Heart left ventricle (tissue), 16 donors: ENCODE data around the gene SEMA4F. TPM values are rescaled to one million over a fixed set of nuclear protein-coding genes. Genes with fewer than 3 reads are reported as not detected.

Experiments used
- ATAC-seq, 4 donors: fragments of 200-7000 bp; cut with Tn5 transposase; one replicate each; pipeline ENCODE4 v1.9.1; 2020 to 2022; ENCODE audit warnings: moderate library complexity in 4 of 4, mild to moderate bottlenecking in 3 of 4, moderate number of reproducible peaks in 1 of 4
- DNase-seq, 5 donors: peaks; one replicate each; pipeline ENCODE4 v3.0.0-alpha.2; 2020
- H3K27ac ChIP-seq, 12 donors: fragments of 200-600 bp; sonication (generic) in 4 of 12; one replicate each; pipeline versions ENCODE4 v1.5.0 to v1.8.0; 2016 to 2022; ENCODE audit warnings: mild to moderate bottlenecking in 2 of 12
- H3K27me3 ChIP-seq, 9 donors: fragments of 200-600 bp; sonication (generic) in 2 of 9; one replicate each; pipeline versions ENCODE4 v1.5.1 to v1.8.0; 2016 to 2022; ENCODE audit warnings: mild to moderate bottlenecking in 3 of 9
- H3K36me3 ChIP-seq, 9 donors: fragments of 200-600 bp; sonication (generic) in 2 of 9; one replicate each; pipeline versions ENCODE4 v1.5.0 to v1.8.0; 2018 to 2022; ENCODE audit warnings: mild to moderate bottlenecking in 2 of 9
- H3K4me1 ChIP-seq, 12 donors: fragments of 200-600 bp; sonication (generic) in 4 of 12; one replicate each; pipeline versions ENCODE4 v1.5.0 to v1.8.0; 2016 to 2022; ENCODE audit warnings: mild to moderate bottlenecking in 3 of 12
- H3K4me3 ChIP-seq, 12 donors: fragments of 200-600 bp; sonication (generic) in 4 of 12; one replicate each; pipeline versions ENCODE4 v1.5.0 to v1.8.0; 2017 to 2022; ENCODE audit warnings: mild to moderate bottlenecking in 9 of 12, moderate library complexity in 4 of 12
- H3K9me3 ChIP-seq, 12 donors: fragments of 200-600 bp; sonication (generic) in 4 of 12; one replicate each; pipeline versions ENCODE4 v1.5.0 to v1.8.0; 2016 to 2022; ENCODE audit warnings: mild to moderate bottlenecking in 1 of 12
- CTCF ChIP-seq, 12 donors: fragments of 200-600 bp; sonication (generic) in 4 of 12; IDR thresholded peaks; one replicate each; pipeline versions ENCODE4 v1.5.0 to v1.8.0; 2018 to 2022; ENCODE audit warnings: antibody characterized with exemption in 12 of 12, mild to moderate bottlenecking in 5 of 12
- POLR2A ChIP-seq, 2 donors: fragments of 450-650 bp; IDR thresholded peaks; one replicate each; pipeline ENCODE4 v1.6.1; 2017; ENCODE audit warnings: antibody characterized with exemption in 2 of 2, mild to moderate bottlenecking in 2 of 2, moderate library complexity in 2 of 2
- WGBS, 4 donors: extraction: QIAGEN DNeasy Blood & Tissue Kit in 2 of 4; methylation state at CpG; one replicate each; pipeline versions ENCODE4 v1.1.5 to v1.1.7; 2013 to 2018; 5-methylcytosine and 5-hydroxymethylcytosine counted together
- intact Hi-C, 10 donors: fragments of 100-400 bp; cut with DNase I; formaldehyde crosslinking; loops; one replicate each; pipeline versions ENCODE4 v1.11.1 to v1.14.2; 2022
- polyA plus RNA-seq, 2 donors: library from polyadenylated mRNA; stranded (reverse); fragments of 200-250 nt; gene quantifications; one replicate each; pipeline ENCODE4 v1.2.3, GENCODE V29; 2013
- total RNA-seq, 9 donors: library from RNA; depleted of rRNA in 2 of 9; stranded (reverse); fragments of >200 nt in 2 of 9; fragmentation: NEBNext Ultra II Directional in 3 of 9; extraction: Animal tissue kit (Norgen Biotek cat#: 25700) in 3 of 9; gene quantifications; one replicate each; pipeline versions ENCODE4 v1.1.0 to v1.2.4, GENCODE V29; 2016 to 2023
- donor health status: ischemic (EF 13 %, LVEDD 7.1; RV severe dilation, severe dysfunction).
- donor health status: healthy with polysubstance abuse.
- donor health status: DM: no; HTN: yes; CAD: no.
- donor health status: DM: no; HTN: no; CAD: no.
- donor health status: ischemic (EF 25% LVEDD 6.9; RV normal size, moderate dysfunction).
- donor health status: ischemic (EF 25% LVEDD 5.7; RV mildly dilated, moderate dysfunction).
- donor health status: healthy.
- donor health status: DM: yes; HTN: yes; CAD: no.
- donor health status: ischemic (EF 35%, LVEDD 5.7; RV mildly dilated, moderate dysfunction).
- donor health status: nonischemic (EF 11% LVEDD 7.7; RV severe dilation, severe dysfunction).
- donor health status: DM: yes; HTN: yes; CAD: no.
- donor health status: PGD.
- donor health status: ischemic (EF 29% LVEDD 5.4; RV normal size, mild dysfunction).
- donor health status: nonischemic (EF 23%, LVEDD 6.1; RV moderate dilation, normal function).

Gene SEMA4F
- total and polyA plus RNA-seq, 11 donors: 0.95 to 4.9 (median 3.4) TPM

GRCh38 chr2:74714691-74715080, 60.6 kb downstream of the SEMA4F start:
- peak overlapping the region in 4 of 12 donors; percentile 59 to 65 (median 63) for H3K4me3 ChIP-seq

GRCh38 chr2:74715081-74715791, 61.2 kb downstream of the SEMA4F start:
- Histone ChIP-seq H3K27ac (peak overlapping the region in 3 of 12 donors; percentile 46 to 76 (median 53)), H3K9me3 (no peaks in the 10 kb centered on the region), H3K27me3 (peaks cover 0 to 37% (median 4%) of the 10 kb centered on the region in 9 donors), H3K4me1 (peaks cover 0 to 11% (median 3%) of the 10 kb centered on the region in 12 donors), H3K36me3 (no peaks in the 10 kb centered on the region), H3K4me3 (peak overlapping the region; percentile 27 to 65 (median 60))
- TF ChIP-seq CTCF (IDR thresholded peaks at IDR 0.05): peak; percentile 79 to 94 (median 90)
- no peak for TF ChIP-seq POLR2A (IDR thresholded peaks at IDR 0.05)
- DNase-seq (peak; percentile 77 to 88 (median 81)), ATAC-seq (peak; percentile 82 to 98 (median 94))
- 1 to 3% (median 1%) methylated on average over 30 to 56 of the region's 56 CpGs for WGBS, 4 donors
- intact Hi-C loops: loop anchor here (1.0 to 10.0 kb wide), 4 partner anchors 122 to 690 kb away; no protein-coding TSS in a partner anchor

More at GRCh38 chr2:74714691-74715080, 60.6 kb downstream of the SEMA4F start:
- H3K9me3 ChIP-seq: no peaks in the 10 kb centered on the region
- DNase-seq (no peak), ATAC-seq (no peak)
- H3K27ac ChIP-seq: no peak overlapping the region
- no peaks in the 10 kb centered on the region for H3K36me3 ChIP-seq
- H3K4me1 ChIP-seq: peaks cover 0 to 11% (median 3%) of the 10 kb centered on the region in 12 donors
- WGBS, 4 donors: 38 to 48% (median 46%) methylated on average over 8 of the region's 8 CpGs
- TF ChIP-seq POLR2A (IDR thresholded peaks at IDR 0.05) (no peak), CTCF (IDR thresholded peaks at IDR 0.05) (no peak)
- intact Hi-C loops: loop anchor here (1.0 to 10.0 kb wide), 4 partner anchors 123 to 690 kb away; no protein-coding TSS in a partner anchor
- H3K27me3 ChIP-seq: peaks cover 0 to 31% (median 4%) of the 10 kb centered on the region in 9 donors

- H3K36me3 ChIP-seq: no peaks in the 10 kb centered on the region
- intact Hi-C loops: loop anchor here (1.0 to 10.0 kb wide), 4 partner anchors 121 to 689 kb away; no protein-coding TSS in a partner anchor
- peak overlapping the region in 11 of 12 donors; percentile 38 to 65 (median 60) for H3K4me3 ChIP-seq
- 56 to 65% (median 57%) methylated on average over 6 of the region's 6 CpGs for WGBS, 4 donors
- TF ChIP-seq POLR2A (IDR thresholded peaks at IDR 0.05): no peak
- no peak for TF ChIP-seq CTCF (IDR thresholded peaks at IDR 0.05)
- H3K27me3 ChIP-seq: peaks cover 0 to 42% (median 4%) of the 10 kb centered on the region in 9 donors
- DNase-seq (no peak), ATAC-seq (no peak)
- no peaks in the 10 kb centered on the region for H3K9me3 ChIP-seq
- H3K4me1 ChIP-seq: peaks cover 0 to 11% (median 3%) of the 10 kb centered on the region in 12 donors
- H3K27ac ChIP-seq: no peak overlapping the region
Observed at GRCh38 chr2:74715880-74716279, 61.8 kb downstream of the SEMA4F start.

- DNase-seq (no peak), ATAC-seq (no peak)
- no peaks in the 10 kb centered on the region for H3K36me3 ChIP-seq
- H3K9me3 ChIP-seq: no peaks in the 10 kb centered on the region
- intact Hi-C loops: loop anchor here in 3 of 10 donors (5.0 to 10.0 kb wide), 2 partner anchors 118 to 686 kb away; no protein-coding TSS in a partner anchor
- no peak overlapping the region for H3K27ac ChIP-seq
- 76 to 84% (median 80%) methylated on average over 2 of the region's 2 CpGs for WGBS, 4 donors
- H3K4me3 ChIP-seq: no peak overlapping the region
- peaks cover 0 to 11% (median 3%) of the 10 kb centered on the region in 12 donors for H3K4me1 ChIP-seq
- H3K27me3 ChIP-seq: peaks cover 0 to 47% (median 4%) of the 10 kb centered on the region in 9 donors
- TF ChIP-seq CTCF (IDR thresholded peaks at IDR 0.05) (no peak), POLR2A (IDR thresholded peaks at IDR 0.05) (no peak)
Observed at GRCh38 chr2:74719066-74719465, 65.0 kb downstream of the SEMA4F start.
